Lower leg skin (tissue), 4 donors: ENCODE data around the gene FAM199X. TPM values are rescaled to one million over a fixed set of nuclear protein-coding genes. Genes with fewer than 3 reads are reported as not detected.

Experiments used
- DNase-seq, 2 donors: peaks; one replicate each; pipeline ENCODE4 v3.0.0-alpha.2; 2019; ENCODE audit warnings: low spot score in 2 of 2
- H3K4me3 ChIP-seq: fragments of 200-600 bp; sonication (generic); 2 replicates; pipeline ENCODE4 v1.5.1; 2017; ENCODE audit warnings: mild to moderate bottlenecking, low read depth; ENCODE audit not compliant: poor library complexity, severe bottlenecking
- POLR2A ChIP-seq, 2 donors: fragments of 450-650 bp; IDR thresholded peaks; one replicate each; pipeline ENCODE4 v1.6.1; 2016 to 2017; ENCODE audit warnings: antibody characterized with exemption in 2 of 2, mild to moderate bottlenecking in 1 of 2, moderate library complexity in 1 of 2
- WGBS, 2 donors: methylation state at CpG; one replicate each; pipeline ENCODE4 v1.1.5; 2018; 5-methylcytosine and 5-hydroxymethylcytosine counted together
- intact Hi-C: fragments of 100-400 bp; cut with DNase I; formaldehyde crosslinking; loops from one replicate; pipeline ENCODE4 v1.15.0; 2023; ENCODE audit warnings: low total_unique reads
- total RNA-seq, 4 donors: library from RNA; depleted of rRNA; stranded (reverse); fragments of >200 nt; gene quantifications; one replicate each; pipeline ENCODE4 v1.1.0, GENCODE V29; 2016
- TF ChIP-seq, protein P1 (sequence below), 3 donors: fragments of 450-650 bp; IDR thresholded peaks; one replicate each; pipeline ENCODE4 v1.5.1; 2016; ENCODE audit warnings: antibody characterized with exemption in 3 of 3, mild to moderate bottlenecking in 3 of 3, moderate library complexity in 2 of 3

FAM199X gene
- 10 to 100 TPM; 11.5 to 14.7 (median 14.6) TPM for total RNA-seq

- WGBS, 2 donors = 1 to 35% methylated on average over 9 to 44 of the region's 71 CpGs
- no peak for TF ChIP-seq POLR2A (IDR thresholded peaks at IDR 0.05)
- TF ChIP-seq, protein P1, sequence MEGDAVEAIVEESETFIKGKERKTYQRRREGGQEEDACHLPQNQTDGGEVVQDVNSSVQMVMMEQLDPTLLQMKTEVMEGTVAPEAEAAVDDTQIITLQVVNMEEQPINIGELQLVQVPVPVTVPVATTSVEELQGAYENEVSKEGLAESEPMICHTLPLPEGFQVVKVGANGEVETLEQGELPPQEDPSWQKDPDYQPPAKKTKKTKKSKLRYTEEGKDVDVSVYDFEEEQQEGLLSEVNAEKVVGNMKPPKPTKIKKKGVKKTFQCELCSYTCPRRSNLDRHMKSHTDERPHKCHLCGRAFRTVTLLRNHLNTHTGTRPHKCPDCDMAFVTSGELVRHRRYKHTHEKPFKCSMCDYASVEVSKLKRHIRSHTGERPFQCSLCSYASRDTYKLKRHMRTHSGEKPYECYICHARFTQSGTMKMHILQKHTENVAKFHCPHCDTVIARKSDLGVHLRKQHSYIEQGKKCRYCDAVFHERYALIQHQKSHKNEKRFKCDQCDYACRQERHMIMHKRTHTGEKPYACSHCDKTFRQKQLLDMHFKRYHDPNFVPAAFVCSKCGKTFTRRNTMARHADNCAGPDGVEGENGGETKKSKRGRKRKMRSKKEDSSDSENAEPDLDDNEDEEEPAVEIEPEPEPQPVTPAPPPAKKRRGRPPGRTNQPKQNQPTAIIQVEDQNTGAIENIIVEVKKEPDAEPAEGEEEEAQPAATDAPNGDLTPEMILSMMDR (IDR thresholded peaks at IDR 0.05) = no peak
- intact Hi-C loops = no loop called here
- DNase-seq = peak; percentile 77 to 96
- H3K4me3 ChIP-seq = peak within 1 kb of the TSS; percentile 62
Measured at GRCh38 chrX:104165894-104166734, at the start of gene FAM199X. FAM199X (plus strand) TSS chrX:104166453; CDS start chrX:104166786, 333 bp downstream.

DNA sequence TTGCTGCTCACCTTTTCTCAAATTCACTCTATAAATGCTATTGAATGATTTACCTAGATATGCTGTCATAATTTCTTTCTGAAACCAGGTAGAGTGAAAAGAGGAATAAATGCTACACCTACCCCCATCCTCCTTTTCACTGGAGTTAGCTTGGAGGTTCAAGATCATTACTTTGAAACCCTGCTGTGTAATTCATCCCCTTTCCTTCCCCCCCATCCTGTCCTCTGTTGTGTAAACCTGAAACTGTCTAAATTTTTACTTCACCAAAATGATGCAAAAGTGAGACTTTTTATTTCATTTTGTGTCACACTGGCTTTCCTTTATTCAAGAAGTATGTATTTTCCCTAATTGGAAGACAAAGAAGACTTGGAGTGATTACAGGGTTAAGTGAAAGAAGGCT lies 48.5 kb upstream of the FAM199X start:
- H3K4me3 ChIP-seq = no peak overlapping the region
- DNase-seq = no peak
- TF ChIP-seq, protein P1 (IDR thresholded peaks at IDR 0.05) = no peak
- TF ChIP-seq POLR2A (IDR thresholded peaks at IDR 0.05) = no peak
- intact Hi-C loops = no loop called here

GRCh38 chrX:104118765-104119164 lies 47.5 kb upstream of the FAM199X start:
- TF ChIP-seq, protein P1 (IDR thresholded peaks at IDR 0.05) = no peak
- TF ChIP-seq POLR2A (IDR thresholded peaks at IDR 0.05) = no peak
- 86 to 100% methylated on average over 1 of the region's 1 CpG for WGBS, 2 donors
- intact Hi-C loops = no loop called here

GRCh38 chrX:104122829-104123228 lies 43.4 kb upstream of the FAM199X start:
- WGBS, 2 donors = 76 to 84% methylated on average over 5 of the region's 5 CpGs
- intact Hi-C loops = no loop called here
- no peak for DNase-seq
- TF ChIP-seq, protein P1 (IDR thresholded peaks at IDR 0.05) = no peak
- TF ChIP-seq POLR2A (IDR thresholded peaks at IDR 0.05) = no peak
- H3K4me3 ChIP-seq = no peak overlapping the region

More at GRCh38 chrX:104118765-104119164, 47.5 kb upstream of the FAM199X start:
- DNase-seq = no peak
- no peak overlapping the region for H3K4me3 ChIP-seq

DNA sequence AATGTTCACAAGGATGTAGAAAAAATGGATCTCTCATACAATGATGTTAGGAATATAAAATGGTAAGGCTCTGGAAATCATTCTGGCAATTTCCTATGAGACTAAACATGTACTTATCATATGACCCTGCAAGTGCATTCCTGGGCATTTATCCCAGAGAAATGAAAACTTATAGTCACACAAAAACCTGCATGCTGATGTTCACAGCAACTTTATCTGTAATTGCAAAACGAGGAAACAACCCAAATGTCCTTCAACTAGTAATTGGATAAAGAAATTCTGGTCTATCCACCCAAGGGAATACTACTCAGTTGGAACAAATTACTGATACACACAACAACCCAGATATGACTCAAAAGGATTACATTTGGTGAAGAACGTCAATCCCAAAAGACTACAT lies 39.4 kb upstream of the FAM199X start:
- no peak overlapping the region for H3K4me3 ChIP-seq
- intact Hi-C loops = no loop called here
- DNase-seq = no peak
- 46 to 83% methylated on average over 2 of the region's 2 CpGs for WGBS, 2 donors
- no peak for TF ChIP-seq POLR2A (IDR thresholded peaks at IDR 0.05)

GRCh38 chrX:104130808-104131207 lies 35.4 kb upstream of the FAM199X start:
- WGBS, 2 donors = 76 to 93% methylated on average over 6 of the region's 6 CpGs
- intact Hi-C loops = no loop called here
- DNase-seq = no peak
- H3K4me3 ChIP-seq = no peak overlapping the region
- no peak for TF ChIP-seq POLR2A (IDR thresholded peaks at IDR 0.05)
- TF ChIP-seq, protein P1 (IDR thresholded peaks at IDR 0.05) = no peak
